Activated CD4-positive, alpha-beta T cell treated with anti-CD3 and anti-CD28 coated beads, Interleukin-2, amount 50 U/mL, for 48 hours (primary cell): ENCODE data around the gene DCAF15.

Experiments used
- DNase-seq, 2 experiments: peaks; one replicate each; pipeline ENCODE4 v3.0.0-alpha.2; 2020

DCAF15 gene

GRCh38 chr19:13995878-13996765 is 43.8 kb downstream of the DCAF15 start:
- DNase-seq: no peak

- no peak for DNase-seq
These were observed 44.8 kb downstream of the DCAF15 start for GRCh38 chr19:13996928-13997630.

- DNase-seq: no peak
These were observed 45.3 kb downstream of the DCAF15 start for GRCh38 chr19:13997631-13997962.

- DNase-seq: no peak
These were observed 46.1 kb downstream of the DCAF15 start for GRCh38 chr19:13998426-13998825.

DNA sequence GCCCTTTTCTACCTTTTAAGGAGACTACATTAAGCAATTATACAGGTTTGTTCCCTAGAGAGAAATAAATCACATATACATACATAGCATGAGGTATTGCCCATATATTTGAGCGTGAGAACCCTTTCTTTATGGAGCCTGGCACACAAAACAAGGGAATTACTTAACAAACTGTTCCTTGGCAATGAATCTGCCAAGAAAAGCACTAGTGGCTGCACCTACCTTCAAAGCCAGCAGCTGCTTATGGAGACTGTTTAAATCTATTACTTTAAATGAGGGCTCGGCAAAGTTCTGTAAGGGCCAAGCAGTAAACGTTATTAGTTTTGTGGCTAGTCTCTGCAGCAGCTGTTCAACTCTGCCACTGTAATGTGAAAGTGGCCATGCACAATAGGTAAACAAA is 46.8 kb downstream of the DCAF15 start:
- DNase-seq: no peak

DNA sequence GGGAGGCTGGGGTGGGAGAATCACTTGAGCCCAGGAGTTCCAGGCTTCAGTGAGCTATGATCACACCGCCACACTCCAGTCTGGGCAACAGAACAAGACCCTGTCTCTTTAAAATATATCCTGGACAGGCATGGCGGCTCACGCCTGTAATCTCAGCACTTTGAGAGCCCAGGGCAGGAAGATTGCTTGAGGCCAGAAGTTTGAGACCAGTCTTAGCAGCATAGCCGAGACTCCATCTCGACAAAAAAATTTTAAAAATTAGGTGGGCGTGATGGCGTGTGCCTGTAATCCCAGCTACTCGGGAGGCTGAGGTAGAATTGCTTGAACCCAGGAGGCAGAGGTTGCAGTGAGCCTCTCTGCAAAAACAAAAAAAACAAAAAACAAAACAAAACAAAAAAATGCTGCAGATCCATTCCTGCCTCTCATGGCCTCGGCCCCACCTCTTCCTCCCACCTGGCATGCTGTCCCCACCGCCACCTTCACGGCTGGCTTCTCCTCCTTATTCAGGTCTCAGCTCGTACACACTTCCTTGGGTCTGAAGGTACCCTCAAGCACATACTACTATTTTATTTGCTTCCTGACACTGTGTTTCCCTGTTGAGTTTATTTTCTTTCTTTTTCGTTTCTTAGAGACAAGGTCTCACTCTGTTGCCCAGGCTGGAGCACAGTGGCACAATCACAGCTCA is 48.5 kb downstream of the DCAF15 start:
- DNase-seq: no peak

DNA sequence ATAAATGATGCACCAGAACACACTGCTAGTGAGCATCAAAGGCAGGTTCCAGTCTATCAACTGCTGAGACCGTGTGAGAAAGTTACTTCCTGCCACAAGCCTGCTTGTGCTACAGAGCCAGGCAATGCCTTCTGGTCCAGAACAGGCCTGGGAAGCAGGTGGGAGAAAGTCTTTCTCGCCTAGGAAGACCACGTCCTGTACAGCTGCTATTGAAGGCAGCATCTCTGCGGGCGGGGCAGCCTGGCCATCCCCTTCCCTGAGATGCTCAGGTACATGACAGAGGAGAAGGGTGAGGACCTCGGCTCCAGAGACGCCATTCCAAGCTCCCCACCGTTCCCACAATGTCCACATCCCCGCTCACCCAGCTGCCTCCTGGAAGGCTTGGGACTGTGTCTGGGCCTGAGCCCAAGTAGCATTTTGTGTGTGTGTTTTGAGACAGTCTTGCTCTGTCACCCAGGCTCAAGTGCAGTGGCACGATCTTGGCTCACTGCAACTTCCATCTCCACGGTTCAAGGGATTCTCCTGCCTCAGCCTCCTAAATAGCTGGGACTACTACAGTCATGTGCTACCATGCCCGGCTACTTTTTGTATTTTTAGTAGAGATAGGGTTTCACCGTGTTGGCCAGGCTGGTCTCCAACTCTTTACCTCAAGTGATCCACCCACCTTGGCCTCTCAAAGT is 50.4 kb downstream of the DCAF15 start:
- peak; percentile 26 to 33 for DNase-seq

GRCh38 chr19:14003251-14004055 is 51.1 kb downstream of the DCAF15 start:
- DNase-seq: peak; percentile 27 to 28

DNA sequence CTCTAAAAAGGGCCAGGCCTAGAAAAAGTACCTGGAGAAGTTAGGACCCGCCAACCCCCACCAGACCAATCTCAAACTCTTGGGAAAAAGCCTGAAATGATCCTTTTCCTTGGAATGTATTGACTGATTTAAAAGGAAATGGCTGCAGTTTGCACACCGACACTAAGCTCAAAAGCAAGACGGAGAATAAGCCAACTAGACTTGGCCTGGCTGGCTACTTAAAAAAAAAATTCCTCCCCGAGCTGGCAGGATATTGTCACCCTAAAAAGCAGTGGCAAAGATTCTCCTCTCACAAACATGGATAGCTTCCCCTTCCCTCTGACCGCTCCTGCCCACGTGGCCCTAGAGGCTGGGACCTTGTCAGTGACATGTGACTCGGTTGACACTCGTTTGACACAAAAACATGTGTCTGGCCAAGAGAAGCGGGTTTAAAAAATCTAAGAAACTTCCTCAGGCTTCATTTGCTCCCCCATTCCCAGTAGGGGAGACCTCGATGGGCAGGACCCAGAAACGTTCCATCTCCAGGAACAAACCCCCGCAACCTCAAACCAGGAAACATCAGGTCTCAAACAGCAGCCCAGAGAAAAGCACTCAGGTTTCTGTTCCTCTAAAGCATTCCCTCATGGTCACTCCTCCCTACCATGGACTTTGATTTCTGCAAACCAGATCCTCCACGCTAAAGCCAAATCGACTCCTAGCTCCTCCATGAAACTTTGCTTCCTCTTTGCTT is 52.5 kb downstream of the DCAF15 start:
- DNase-seq: no peak

- DNase-seq: peak; percentile 93 to 94
These were observed 53.2 kb downstream of the DCAF15 start for GRCh38 chr19:14005349-14006084.

DNA sequence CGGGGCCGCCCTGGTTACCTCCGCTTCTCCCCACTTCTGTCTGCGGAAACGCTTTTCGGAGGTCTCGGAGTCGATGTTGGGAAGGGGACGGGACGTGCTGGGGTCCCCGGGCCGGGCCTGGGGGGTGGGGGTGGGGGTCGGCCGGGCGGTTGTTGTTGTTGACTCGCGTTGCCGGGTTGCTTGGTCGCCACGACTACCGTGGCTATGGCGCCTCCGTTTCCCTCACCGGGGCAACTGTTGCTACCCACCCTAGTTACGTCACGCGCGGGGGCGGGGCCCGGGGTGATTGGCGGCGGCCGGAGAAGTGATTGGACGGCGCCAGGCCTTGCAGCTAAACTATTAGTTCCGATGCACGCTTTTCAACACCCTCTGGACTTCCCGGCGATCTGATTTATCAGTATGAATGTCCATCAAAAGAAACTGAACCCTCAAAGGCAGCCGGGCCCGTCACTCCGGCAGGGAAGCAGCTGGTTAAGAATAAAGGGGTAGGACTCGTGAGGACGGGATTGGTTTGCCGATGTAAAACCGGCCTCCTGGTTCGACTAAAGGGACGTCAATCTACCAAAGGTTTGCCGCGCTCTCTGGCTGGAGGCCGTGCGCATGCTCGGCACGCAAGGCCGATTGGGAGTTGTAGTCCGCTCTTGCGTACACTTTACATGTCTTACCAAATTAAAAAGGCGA is 53.9 kb downstream of the DCAF15 start, which contains the start of gene RFX1:
RFX1 (minus strand) TSS at position 236 of the 681 bp plus-strand sequence. CDS start 12,477 bp downstream, outside the sequence.
- peak; percentile 100 for DNase-seq

DNA sequence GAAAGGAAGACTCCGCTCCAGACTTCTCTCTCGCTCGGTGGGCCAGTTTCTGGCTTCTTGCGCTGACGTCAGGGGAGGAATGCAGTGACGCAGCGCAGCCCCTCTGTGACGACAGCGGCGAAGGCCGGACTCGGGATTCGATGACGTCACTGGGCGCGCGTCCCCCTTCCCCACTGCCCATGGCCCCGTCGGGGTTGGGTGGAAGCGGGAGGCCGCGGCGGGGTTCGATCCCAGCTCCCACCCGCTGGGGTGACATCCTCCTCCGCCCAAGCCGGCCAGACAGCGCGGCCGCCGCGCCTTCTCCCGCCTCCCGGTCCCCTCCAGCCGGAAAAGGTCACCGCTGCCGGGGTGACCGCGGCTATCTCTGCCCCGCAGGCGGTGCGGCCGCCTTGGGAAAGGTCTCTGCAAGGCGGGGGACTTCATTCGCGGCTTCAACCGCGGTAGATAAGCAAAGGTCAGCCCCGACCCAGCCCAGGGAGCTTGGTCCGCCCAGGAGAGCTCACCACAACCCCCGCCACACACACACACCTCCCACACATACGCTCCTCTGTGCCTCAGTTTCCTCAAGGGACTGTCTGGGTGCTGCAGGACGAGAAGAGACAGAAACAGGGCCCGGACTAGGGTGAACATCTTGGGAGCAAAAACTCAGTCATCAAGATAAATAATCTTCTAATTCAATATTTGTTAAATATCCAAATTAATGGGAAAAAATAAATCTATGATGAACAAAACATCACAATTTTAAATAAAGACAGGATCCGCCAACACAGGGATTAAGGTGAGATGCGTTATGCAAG is 54.7 kb downstream of the DCAF15 start:
- peak; percentile 84 to 89 for DNase-seq
